Endothelial cell of umbilical vein (primary cell): ENCODE results near the gene PCBD2. TPM values are rescaled to one million over a fixed set of nuclear protein-coding genes. Genes with fewer than 3 reads are reported as not detected.

ENCODE experiments used
- BruUV-seq: library from RNA; stranded (reverse); fragments of 400-500 nt; replicated peaks from 2 replicates; lab custom pipeline; 2021; lab: Mats Ljungman, UMichigan
- CTCF ChIA-PET: fragments of 300-600, 350-600 bp; sonication (Branson Sonifier 250); formaldehyde crosslinking; loops from one replicate; lab custom pipeline; 2021; ENCODE audit warnings: antibody characterized with exemption, inconsistent platforms; lab: Charles Lee
- POLR2A ChIA-PET: fragments of 300-600, 350-600 bp; sonication (Branson Sonifier 250); formaldehyde crosslinking; loops from one replicate; lab custom pipeline; 2021; ENCODE audit warnings: antibody characterized with exemption, inconsistent platforms; lab: Charles Lee
- DNase-seq: peaks from one replicate; pipeline ENCODE4 v3.0.0-alpha.2; 2011; ENCODE audit warnings: low read depth, low spot score
- FAIRE-seq: peaks from 2 replicates; lab custom pipeline; 2011; peaks lifted over from hg19 to GRCh38; lab: Jason Lieb, UNC
- H2AFZ ChIP-seq: 2 replicates; pipeline ENCODE4 v1.6.0; 2012; ENCODE audit warnings: low read depth, low read length, control low read depth, inconsistent platforms
- H3K27ac ChIP-seq: 2 replicates; pipeline ENCODE4 v1.5.1; 2011; ENCODE audit warnings: low read depth, mild to moderate bottlenecking, control low read depth, low read length, moderate library complexity; ENCODE audit not compliant: insufficient read depth
- H3K27me3 ChIP-seq, 2 experiments: 2 replicates each; pipeline versions ENCODE4 v1.6.0 to v1.6.1; 2011; ENCODE audit warnings: low read length in 2 of 2, mixed read lengths in 1 of 2; ENCODE audit not compliant: control insufficient read depth in 2 of 2, insufficient read depth in 2 of 2
- H3K36me3 ChIP-seq, 2 experiments: 2 replicates in 1 of 2; 3 replicates in 1 of 2; pipeline ENCODE4 v1.5.1; 2011; ENCODE audit warnings: low read length in 2 of 2, mild to moderate bottlenecking in 1 of 2, moderate library complexity in 1 of 2; ENCODE audit not compliant: control insufficient read depth in 2 of 2, insufficient read depth in 2 of 2; ENCODE audit errors: extremely low read depth in 1 of 2
- H3K4me1 ChIP-seq: 3 replicates; pipeline ENCODE4 v1.5.1; 2011; ENCODE audit warnings: mild to moderate bottlenecking, low read length; ENCODE audit not compliant: control insufficient read depth, insufficient read depth; ENCODE audit errors: extremely low read depth
- H3K4me2 ChIP-seq: 2 replicates; pipeline ENCODE4 v1.6.1; 2011; ENCODE audit warnings: low read length, control low read depth, mixed read lengths; ENCODE audit not compliant: insufficient read depth
- H3K4me3 ChIP-seq, 3 experiments: fragments of 200-600 bp in 1 of 3; sonication (generic), shearing (Covaris generic) in 1 of 3; replicated peaks in 1 of 3; 2 replicates each; pipeline ENCODE4 v1.5.1; 2011 to 2016; ENCODE audit warnings: control low read depth in 3 of 3, low read length in 3 of 3, mild to moderate bottlenecking in 2 of 3, inconsistent platforms in 1 of 3, low read depth in 1 of 3, moderate library complexity in 1 of 3; ENCODE audit not compliant: insufficient read depth in 1 of 3
- H3K79me2 ChIP-seq: 2 replicates; pipeline ENCODE4 v1.6.0; 2012; ENCODE audit warnings: low read length, inconsistent platforms; ENCODE audit not compliant: control insufficient read depth, insufficient read depth
- H3K9ac ChIP-seq: replicated peaks from 2 replicates; pipeline ENCODE3; 2011; ENCODE audit warnings: low read length, control low read depth; ENCODE audit not compliant: insufficient read depth; ENCODE audit errors: extremely low read depth
- H3K9me1 ChIP-seq: replicated peaks from 3 replicates; pipeline ENCODE4 v1.6.0; 2011; ENCODE audit warnings: mild to moderate bottlenecking, low read length; ENCODE audit not compliant: control insufficient read depth, insufficient read depth; ENCODE audit errors: extremely low read depth
- H3K9me3 ChIP-seq: replicated peaks from 2 replicates; pipeline ENCODE4 v1.5.1; 2012; ENCODE audit warnings: low read length, inconsistent platforms; ENCODE audit not compliant: control insufficient read depth, insufficient read depth
- H4K20me1 ChIP-seq: replicated peaks from 2 replicates; pipeline ENCODE3; 2011; ENCODE audit warnings: mild to moderate bottlenecking, low read length; ENCODE audit not compliant: control insufficient read depth, insufficient read depth; ENCODE audit errors: extremely low read depth
- EZH2 ChIP-seq: IDR thresholded peaks from 2 replicates; pipeline ENCODE4 v1.6.1; 2012; ENCODE audit warnings: borderline replicate concordance, low read depth, mild to moderate bottlenecking, moderate library complexity, low read length, inconsistent platforms; ENCODE audit not compliant: severe bottlenecking
- FOS ChIP-seq: IDR thresholded peaks from 2 replicates; pipeline ENCODE4 v1.6.1; 2011; ENCODE audit warnings: mild to moderate bottlenecking, low read length, moderate library complexity, borderline replicate concordance; ENCODE audit not compliant: insufficient read depth
- GATA2 ChIP-seq: IDR thresholded peaks from 2 replicates; pipeline ENCODE4 v1.7.0; 2011; ENCODE audit warnings: low read depth, mild to moderate bottlenecking, moderate library complexity, mixed read lengths, low read length; ENCODE audit not compliant: insufficient read length, insufficient read depth
- JUN ChIP-seq: IDR thresholded peaks from 2 replicates; pipeline ENCODE4 v1.6.1; 2011; ENCODE audit warnings: borderline replicate concordance, low read depth; ENCODE audit not compliant: insufficient read length, insufficient read depth
- MYC ChIP-seq: IDR thresholded peaks from one replicate; pipeline ENCODE4 v1.6.1; 2011; ENCODE audit warnings: mild to moderate bottlenecking, low read depth, low read length
- POLR2A ChIP-seq: IDR thresholded peaks from 2 replicates; pipeline ENCODE4 v1.6.1; 2012; ENCODE audit warnings: low read depth, mild to moderate bottlenecking, control low read depth, low read length
- POLR2AphosphoS5 ChIP-seq: IDR thresholded peaks from 2 replicates; pipeline ENCODE4 v1.6.1; 2012; ENCODE audit warnings: low read depth, mild to moderate bottlenecking, control low read depth, low read length, moderate library complexity; ENCODE audit not compliant: insufficient read depth
- dilution Hi-C: fragments of 300-500 bp; cut with MboI; formaldehyde crosslinking; loops from one replicate; pipeline ENCODE4 v1.15.0; 2019; ENCODE audit warnings: low sequenced_read_pairs; ENCODE audit not compliant: extremely low pct_ligation_motif_present
- intact Hi-C: fragments of 100-400 bp; cut with micrococcal nuclease; formaldehyde crosslinking; loops from one replicate; pipeline ENCODE4 v1.10.0; 2022
- polyA plus RNA-seq, 4 experiments: library from polyadenylated mRNA; depleted of rRNA in 3 of 4; stranded (reverse) in 3 of 4; unstranded in 1 of 4; fragments of >200 nt; gene quantifications; 2 replicates each; pipeline versions ENCODE4 v1.2.1 to v1.2.3, GENCODE V29; 2011 to 2012; ENCODE audit warnings: missing spikeins in 1 of 4
- total RNA-seq: library from RNA; stranded (reverse); gene quantifications from 2 replicates; pipeline ENCODE4 v1.2.3, GENCODE V29; 2021
- TF ChIP-seq, protein P1 (sequence below), 2 donors: IDR thresholded peaks; 1 replicate in 1 of 2; 2 replicates in 1 of 2; pipeline ENCODE4 v1.5.1; 2011; ENCODE audit warnings: low read length in 2 of 2, mild to moderate bottlenecking in 2 of 2, moderate library complexity in 2 of 2, control low read depth in 1 of 2, inconsistent platforms in 1 of 2, low read depth in 1 of 2; ENCODE audit not compliant: insufficient read depth in 1 of 2; ENCODE audit errors: extremely low read depth in 1 of 2
- TF ChIP-seq, protein P2 (sequence below): IDR thresholded peaks from 2 replicates; pipeline ENCODE4 v1.6.1; 2011; ENCODE audit not compliant: insufficient read depth, insufficient read length

The PCBD2 gene
- total and polyA plus RNA-seq, 2 donors (not counting 3 experiments of a cell fraction or from before 2014, with no cell fraction given): 4.0 to 10.7 TPM

DNA sequence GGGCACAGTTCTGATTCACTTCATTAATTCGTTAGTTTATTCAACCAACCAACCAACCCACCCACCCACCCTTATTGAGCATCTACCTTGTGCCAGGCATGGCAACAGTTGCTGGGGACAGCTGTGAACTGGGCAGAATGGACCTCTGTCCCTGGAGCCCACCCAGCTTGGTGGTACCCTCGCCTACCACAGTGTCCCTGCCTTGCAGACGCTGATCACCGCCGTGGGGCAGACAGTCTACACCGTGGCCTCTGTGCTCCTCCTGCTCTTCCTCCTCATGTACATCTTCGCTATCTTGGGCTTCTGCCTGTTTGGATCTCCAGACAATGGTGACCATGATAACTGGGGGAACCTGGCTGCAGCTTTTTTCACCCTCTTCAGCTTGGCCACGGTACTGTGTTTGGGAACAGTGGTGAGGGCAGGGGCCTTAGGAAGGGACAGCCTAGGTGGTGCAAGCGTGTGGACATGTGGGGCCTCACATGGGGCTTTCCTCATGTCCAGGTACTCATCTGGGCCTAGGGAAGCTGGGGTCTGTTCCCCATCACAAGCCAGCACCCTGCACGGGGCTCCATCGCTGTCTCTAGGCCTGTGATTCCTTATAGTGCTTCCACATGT is 102.9 kb downstream of the PCBD2 start:
- no peak for FAIRE-seq
- Histone ChIP-seq H2AFZ (no peak overlapping the region), H3K79me2 (no peaks in the 10 kb centered on the region), H3K9ac (no peak overlapping the region), H3K36me3 (no peaks in the 10 kb centered on the region), H3K27ac (no peak overlapping the region), H3K9me3 (no peaks in the 10 kb centered on the region), H3K4me1 (no peaks in the 10 kb centered on the region), H3K4me2 (no peak overlapping the region), H3K9me1 (no peaks in the 10 kb centered on the region), H4K20me1 (no peaks in the 10 kb centered on the region), H3K27me3 (peaks cover 0 to 1% of the 10 kb centered on the region in 2 experiments), H3K4me3 (no peak overlapping the region)
- POLR2A ChIA-PET: no interaction called here
- TF ChIP-seq GATA2 (no peak), EZH2 (no peak), POLR2A (no peak), JUN (no peak), MYC (no peak), POLR2AphosphoS5 (no peak), FOS (no peak)
- TF ChIP-seq, protein P1, sequence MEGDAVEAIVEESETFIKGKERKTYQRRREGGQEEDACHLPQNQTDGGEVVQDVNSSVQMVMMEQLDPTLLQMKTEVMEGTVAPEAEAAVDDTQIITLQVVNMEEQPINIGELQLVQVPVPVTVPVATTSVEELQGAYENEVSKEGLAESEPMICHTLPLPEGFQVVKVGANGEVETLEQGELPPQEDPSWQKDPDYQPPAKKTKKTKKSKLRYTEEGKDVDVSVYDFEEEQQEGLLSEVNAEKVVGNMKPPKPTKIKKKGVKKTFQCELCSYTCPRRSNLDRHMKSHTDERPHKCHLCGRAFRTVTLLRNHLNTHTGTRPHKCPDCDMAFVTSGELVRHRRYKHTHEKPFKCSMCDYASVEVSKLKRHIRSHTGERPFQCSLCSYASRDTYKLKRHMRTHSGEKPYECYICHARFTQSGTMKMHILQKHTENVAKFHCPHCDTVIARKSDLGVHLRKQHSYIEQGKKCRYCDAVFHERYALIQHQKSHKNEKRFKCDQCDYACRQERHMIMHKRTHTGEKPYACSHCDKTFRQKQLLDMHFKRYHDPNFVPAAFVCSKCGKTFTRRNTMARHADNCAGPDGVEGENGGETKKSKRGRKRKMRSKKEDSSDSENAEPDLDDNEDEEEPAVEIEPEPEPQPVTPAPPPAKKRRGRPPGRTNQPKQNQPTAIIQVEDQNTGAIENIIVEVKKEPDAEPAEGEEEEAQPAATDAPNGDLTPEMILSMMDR (IDR thresholded peaks at IDR 0.05; ENCODE audit: extremely low read depth in 1 of 2, insufficient read depth in 1 of 2, low read depth in 1 of 2, low read length in 2 of 2): no peak
- TF ChIP-seq, protein P2, sequence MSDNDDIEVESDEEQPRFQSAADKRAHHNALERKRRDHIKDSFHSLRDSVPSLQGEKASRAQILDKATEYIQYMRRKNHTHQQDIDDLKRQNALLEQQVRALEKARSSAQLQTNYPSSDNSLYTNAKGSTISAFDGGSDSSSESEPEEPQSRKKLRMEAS: no peak
- BruUV-seq: no TSS peak
- dilution Hi-C loops (no loop called here), intact Hi-C loops (no loop called here)
- CTCF ChIA-PET: no interaction called here
- DNase-seq: no peak
